GM18858 (cell line): ENCODE results near the gene TAGLN.

Experiments used
- ATAC-seq: cut with Tn5 transposase; IDR thresholded peaks from one replicate; pipeline ENCODE4 v1.9.1; 2021; ENCODE audit not compliant: unreplicated experiment

Gene TAGLN

DNA sequence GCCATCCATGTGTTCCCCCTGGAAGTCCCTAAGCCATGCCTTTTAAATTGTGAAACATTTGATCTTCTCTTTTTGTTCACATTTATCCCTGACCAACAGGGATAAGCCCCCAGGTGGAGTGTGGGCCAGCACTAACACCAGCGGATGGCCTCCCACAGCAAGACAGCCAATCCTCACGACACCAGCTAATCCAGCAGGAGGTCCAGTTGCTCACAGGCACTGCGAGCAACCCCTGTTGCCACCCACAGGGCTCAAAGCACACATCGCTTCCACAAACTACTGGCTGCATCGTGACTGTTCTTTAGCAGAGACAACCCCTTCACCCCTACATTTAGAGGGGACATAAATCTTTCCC is 30.7 kb downstream of the TAGLN start:
- ATAC-seq = no peak

DNA sequence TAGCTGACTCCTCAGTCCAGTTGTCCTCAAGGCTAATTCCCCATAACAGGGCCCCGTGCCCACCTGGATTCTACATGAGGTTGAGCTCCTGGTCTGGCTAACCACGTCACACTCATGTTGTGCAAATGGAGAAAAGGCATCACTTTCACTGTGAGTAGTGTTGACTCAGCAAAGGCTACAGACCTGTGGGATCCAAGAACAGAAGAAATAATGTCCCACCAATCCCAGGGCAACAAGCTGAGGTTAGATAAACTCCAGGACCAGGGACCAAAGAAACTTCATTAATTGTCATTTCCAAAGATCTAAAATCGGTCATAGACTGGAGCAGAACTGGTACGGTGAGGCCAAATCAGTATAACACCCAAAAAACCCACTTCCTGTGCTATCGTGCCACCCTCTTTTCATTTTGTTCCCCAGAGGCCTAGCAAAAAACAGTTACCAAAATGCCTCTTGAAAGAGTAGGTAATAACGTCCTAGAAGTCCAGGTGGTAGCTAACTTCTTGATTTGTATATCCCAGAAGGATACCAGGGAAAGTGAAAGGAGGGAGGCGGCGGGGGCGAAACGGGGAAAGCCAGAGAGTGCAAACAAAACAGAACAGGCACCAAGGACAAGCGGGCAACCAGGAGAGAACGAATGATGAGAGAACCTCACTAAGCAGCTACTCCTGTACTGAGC is 31.3 kb downstream of the TAGLN start:
- peak; percentile 34 for ATAC-seq

DNA sequence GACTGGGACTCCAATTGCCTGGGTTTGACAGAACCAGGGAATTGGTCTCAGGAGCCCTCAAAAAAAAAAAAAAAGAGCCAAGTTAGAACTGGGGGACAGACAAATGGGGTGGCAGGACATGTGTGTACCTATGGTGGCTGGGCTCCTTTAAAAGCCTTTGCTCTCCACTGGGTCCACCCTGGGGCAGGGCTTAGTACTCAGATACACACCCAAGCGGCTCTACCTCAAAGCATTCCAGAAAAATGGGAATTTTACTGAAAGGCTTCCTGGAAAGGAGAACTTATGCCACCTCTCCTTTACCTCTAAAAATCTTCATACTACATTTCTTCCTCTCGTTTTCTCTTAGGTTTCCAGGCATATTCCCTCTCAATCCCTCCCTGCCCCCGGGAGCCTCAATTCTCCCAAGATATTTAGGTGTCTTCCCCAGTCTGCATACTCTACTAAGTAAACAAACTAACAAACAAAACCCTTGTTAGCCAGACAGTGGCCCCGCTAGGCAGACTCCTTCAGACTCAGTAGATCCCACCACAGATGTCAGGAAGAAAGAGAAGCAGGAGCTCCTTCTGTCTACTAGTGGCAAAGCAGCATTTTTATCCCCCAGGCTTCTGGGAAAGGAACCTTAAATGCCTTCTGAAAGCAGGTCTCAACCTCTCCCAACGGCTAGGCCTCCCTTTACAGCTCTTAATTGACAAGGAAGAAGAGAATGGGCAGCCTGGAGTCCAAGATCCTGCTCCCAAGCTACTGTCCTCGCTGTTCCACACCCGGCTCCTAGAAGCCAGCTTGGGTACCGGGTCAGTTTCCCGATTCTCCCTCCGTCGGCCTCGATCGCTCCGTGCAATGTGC is 32.0 kb downstream of the TAGLN start:
- no peak for ATAC-seq

DNA sequence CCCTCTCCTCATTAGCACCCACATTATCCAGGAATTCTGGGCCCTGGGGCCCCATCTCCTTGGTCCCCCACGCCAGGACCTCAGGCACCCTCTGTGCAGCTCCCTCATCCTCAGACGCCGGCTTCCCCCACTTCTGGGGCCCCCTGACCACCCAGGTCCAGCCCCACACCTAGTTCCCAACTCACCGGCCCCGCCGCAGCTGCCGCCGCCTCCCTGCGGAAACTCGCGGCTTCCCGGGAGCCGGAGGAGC is 32.6 kb downstream of the TAGLN start, which contains the start of gene PCSK7:
PCSK7 (minus strand) TSS at position 232 of the 250 bp plus-strand sequence. CDS start 2,229 bp downstream, outside the sequence.
- ATAC-seq = no peak

DNA sequence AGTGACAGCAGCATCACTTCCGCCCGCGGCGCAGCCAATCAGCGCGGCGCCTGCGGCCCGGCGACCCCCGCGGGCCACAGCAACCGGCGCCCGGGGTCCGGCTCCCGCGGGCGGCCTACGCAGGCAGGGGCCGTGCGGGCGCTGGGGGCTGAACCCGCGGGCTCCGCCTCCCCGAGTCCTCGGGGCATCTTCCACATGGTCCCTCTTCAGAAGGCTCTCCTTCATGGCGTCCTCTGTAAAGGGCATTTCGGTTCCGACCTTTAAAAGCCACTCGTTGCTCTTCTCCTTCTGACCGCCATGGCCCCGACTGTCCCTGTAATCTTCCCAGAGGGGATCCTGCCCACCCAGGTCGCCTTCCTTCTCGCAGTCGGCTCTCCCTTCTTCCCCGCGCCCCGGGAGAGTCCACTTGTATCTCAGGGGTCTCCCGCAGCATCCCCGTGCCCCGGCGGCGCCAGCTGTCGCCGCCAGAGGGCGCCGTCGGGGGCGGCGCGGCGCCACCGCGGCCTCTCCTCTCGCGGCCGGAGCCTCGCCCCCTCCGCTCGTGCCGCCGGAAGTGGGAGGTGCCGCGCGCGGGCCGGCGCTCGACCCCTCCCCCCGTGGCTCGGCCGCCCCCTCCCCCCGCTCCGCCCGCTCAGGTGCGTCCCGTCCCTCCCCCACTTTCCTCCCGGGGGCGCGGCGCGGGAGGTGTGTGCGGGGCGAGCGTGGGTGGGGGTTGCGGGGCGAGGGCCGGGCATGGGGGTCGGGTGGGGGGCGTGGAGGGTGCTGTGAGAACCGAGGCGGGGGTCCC is 33.1 kb downstream of the TAGLN start, which contains the start of gene RNF214:
RNF214 (plus strand) TSS at position 580 of the 787 bp plus-strand sequence. CDS start 1,602 bp downstream, outside the sequence.
- ATAC-seq = no peak

DNA sequence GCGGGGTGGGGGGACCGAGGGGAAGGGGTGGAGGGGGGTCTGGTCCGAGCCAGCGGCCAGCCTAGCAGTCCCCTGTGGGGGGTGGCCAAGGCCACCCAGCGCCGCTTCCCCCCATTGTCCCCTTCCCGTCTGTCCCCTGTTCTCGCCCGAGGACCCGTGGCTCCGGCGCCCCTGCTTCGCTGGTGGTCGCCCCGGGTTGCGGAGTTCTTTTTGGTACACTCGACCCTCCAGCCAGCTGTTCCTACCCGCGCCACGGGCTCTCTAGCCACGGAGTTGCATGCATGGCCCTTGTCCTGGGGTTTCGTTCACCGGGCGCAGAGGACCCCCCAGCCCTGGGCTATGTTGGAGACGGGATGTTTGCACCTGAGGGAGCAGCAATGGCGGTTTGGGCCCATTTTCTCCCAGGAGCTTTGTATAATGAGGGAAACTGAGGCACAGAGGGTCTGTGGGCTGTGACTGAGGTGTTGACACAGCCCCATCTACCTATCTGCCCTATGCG is 33.8 kb downstream of the TAGLN start:
- no peak for ATAC-seq

DNA sequence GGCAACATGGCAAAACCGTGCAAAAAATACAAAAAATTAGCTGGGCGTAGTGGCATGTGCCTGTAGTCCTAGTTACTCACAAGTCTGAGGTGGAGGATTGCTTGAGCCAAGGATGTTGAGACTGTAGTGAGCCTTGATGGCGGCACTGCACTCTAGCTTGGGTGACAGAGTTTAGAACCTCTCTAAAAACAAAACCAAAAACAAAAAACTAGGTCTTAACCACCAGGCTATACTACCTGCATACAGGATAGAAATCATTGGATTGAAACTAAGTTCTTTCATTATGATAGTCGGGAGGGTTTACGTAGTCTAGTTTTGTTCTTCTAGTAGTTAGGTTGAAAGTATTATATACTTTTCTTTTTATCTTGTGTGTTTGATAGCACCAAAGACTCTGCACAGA is 39.1 kb downstream of the TAGLN start:
- ATAC-seq = no peak

DNA sequence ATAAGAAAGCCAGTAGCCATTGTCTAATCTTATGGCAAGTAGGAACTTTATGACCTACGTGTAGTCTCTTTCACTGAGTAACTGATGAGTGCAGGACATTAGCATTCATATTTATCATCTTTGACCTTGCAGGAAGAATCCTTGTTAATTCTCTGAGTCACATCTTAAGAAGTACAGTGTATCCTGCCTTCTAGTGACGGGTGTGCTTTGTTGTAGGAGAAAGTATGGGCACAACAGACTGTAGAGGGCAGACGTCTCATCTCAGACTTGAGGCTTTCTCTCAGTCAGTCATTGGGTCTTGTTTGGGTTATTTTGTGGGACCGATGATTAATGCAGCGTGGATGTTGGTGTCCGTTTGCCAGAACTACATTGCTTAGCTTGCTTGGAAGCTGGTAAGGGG is 40.1 kb downstream of the TAGLN start:
- no peak for ATAC-seq

DNA sequence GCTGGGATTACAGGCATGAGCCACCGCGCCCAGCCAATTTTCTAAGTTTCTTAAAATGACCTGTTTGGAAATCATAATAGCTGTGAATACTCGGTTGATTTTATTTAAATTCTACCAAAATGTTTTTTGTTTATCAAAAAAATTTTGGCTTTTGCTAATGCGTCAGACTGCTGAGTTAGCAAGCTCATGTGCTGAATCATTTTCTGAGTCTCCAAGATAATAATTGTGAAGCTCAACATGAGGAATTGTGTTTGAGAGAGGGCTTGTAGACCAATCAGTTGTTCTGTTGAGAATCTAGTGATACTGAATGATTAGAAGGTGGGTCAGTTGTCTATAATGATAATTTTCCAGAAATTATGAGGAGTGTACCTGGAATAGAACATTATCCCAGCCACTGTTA is 49.2 kb downstream of the TAGLN start:
- ATAC-seq = no peak

DNA sequence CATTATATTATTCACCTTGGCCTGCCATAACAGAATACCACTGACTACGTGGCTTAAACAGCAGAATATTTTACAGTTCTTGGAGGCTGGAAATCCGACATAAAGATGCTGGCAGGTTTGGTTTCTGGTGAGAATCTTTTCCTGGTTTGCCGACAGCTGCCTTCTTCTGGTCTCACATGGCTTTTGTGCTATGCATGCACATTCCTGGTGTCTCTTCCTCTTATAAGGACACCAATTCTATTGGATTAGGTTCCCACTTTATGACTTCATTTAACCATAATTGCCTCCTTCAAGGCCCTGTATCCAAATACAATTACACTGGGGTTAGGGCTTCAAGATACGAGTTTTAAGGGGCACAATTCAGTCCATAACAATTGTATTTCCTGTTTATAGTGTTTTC is 50.4 kb downstream of the TAGLN start:
- no peak for ATAC-seq

DNA sequence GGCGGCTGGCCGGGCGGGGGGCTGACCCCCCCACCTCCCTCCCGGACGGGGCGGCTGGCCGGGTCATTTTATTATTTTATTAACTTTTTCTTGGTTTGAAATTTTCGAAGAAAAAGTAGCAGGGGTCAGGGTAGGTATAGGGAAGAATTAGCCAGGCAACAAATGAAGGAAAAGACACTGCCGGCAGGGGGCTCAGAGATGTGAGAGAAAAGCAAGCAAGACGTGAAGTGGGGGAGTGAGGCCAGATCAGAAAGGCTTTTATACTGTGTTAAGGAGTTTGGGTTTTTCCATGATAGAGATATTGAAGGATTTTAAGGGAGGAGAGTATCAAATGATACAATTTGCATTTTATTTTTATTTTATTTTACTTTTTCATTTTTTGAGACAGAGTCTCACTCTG is 52.3 kb downstream of the TAGLN start:
- no peak for ATAC-seq

DNA sequence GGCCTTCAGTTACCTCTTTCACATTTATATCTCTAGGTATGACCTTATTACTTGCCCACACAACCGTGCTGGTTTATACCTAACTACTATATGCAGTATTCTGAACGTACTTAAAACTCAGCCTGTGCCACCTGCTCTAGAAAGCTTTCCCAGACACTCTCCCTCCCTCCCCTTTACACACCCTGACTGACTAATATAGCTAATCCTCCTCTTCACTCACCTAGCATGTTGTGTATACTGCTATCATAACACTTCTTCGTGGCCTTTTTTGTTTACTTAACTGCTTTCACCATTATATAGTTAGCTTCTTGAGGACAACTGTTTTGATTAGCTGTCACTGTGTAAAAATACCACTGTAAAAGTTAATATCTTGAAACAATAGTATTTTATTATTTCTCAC is 56.8 kb downstream of the TAGLN start:
- ATAC-seq = no peak

DNA sequence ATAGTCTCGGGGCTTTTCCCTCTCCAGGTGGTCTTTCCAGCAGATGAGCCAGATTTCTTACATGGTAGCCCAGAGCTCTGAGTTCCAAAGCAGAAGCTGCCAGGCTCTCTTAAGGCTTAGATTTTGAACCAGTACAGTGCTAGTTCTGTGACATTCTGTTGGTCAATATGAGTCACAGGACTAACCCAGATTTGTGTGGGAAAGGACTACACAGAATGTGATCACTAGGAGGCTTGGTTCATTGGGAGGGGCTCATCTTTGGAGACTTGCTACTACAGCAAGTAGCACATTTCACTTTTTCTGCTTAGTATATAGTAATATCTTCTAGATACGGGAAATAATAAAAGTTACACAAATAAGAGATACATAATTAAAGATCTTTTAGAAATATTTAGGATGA is 57.4 kb downstream of the TAGLN start:
- ATAC-seq = no peak
